Stimulated activated CD4-positive, alpha-beta T cell treated with anti-CD3 and anti-CD28 coated beads, Interleukin-4, amount 100 ng/mL, for 48 hours (primary cell): ENCODE results near the gene RBM19.

Source experiments
- DNase-seq, 2 donors: peaks; one replicate each; pipeline ENCODE4 v3.0.0-alpha.2; 2020; ENCODE audit warnings: low read depth in 2 of 2

RBM19 gene

DNA sequence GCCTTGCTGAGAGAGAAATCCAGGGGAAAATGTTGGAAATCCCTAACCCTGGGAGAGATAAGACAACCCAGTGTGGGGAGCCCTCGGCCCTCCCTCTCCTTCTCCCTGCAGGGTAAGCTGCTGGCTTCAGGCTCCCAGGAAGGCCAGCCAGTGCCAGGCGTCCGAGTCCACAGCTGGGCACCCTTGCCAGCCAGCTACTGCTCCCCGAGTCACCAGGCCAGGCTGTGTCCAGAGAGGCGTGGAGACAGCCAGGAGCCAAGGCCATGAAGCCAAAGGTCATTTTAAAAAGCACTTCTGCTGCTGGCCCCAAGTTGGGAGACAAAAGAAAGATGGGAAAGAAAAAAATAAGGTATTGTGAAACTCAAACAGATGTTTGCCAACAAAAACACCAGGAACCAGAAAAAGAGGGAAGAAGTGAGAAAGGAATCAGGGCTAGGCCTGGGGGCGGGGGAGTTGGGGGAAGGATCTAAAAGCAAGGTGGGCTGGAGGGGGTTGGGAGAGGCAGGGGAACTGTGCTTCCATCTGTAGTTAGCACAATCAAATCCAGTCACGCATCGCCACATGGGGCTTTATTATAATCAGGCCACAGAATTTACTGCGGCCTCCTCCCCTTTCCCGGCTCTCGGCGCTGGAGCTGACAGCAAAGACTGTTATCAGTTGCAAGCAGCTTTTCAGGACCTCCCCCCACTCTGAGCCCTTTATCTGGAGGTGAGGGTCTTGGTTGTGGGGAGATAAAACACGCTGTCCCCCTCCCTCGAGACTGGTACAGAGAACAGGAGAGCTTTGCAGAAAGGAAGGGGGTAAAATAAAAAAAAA lies 33.5 kb downstream of the RBM19 start:
- no peak for DNase-seq

DNA sequence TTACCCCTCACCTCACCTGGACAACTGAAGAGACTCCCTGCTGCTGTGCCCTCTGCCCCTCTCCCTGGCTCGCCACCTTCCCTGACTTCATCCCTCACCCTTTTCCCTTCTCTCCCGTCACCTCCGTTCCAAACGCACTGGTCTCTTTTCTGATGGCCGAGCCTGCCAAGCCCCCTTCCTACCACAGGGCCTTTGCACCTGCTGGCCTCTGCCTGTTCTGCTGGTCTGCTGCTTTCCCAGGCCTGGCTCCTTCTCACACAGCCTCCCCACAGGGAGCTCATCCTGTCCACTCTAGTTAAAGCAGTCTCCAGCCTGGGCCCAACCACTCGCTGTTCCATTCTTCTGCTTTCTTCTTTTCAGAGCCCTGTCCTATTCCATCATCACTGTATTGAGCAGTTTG lies 34.6 kb downstream of the RBM19 start:
- no peak for DNase-seq

DNA sequence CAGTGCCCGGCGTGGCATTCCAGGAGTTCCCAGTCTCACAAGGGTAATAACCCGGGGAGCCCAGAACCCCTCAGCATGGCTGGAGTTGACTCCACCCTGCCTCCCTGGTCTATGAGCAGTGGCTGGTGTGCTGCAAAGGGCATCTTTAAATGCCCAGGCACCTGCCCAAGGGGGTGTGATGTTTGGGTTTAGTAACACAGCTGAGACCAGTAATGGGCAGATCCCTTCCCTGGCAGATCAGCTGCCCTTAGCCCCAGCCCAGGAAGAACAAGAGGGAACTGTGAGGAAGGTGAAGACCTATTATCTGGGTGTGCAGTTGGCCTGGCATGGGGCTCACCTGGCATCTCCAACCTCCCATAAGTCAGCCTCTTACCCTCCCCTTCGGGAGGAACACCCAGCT lies 35.9 kb downstream of the RBM19 start:
- DNase-seq, result no peak

DNA sequence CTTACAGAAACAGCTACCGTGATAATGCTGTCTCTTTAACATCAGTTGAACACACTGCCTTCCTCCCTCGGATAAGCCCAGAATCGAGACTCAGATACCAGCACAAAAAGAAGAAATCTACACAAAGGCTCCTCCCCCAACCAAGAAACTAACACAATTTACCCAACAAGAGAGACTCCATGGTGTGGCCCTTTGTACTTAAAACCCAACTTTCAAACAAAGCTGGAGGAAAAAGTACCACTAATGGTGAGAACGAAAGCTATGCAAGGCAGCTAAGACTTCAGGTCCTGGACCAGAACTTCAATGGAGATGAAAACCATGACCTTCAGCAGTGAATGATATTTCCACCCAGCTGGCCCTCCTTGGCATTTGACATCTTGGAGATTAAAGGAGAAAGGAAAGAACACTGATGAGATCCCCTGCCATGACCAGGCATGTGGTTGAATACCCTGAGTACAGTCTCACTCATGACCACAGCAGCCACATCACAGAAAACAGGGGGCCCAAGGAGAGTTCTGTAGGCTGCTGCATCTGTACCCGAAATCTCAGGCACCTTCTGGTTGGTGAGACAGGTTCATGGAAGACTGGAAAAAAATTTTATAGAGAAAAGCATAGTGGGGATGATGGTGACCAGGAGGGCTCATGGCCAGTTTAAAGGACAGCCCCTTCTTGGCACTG lies 36.7 kb downstream of the RBM19 start:
- DNase-seq, result no peak

DNA sequence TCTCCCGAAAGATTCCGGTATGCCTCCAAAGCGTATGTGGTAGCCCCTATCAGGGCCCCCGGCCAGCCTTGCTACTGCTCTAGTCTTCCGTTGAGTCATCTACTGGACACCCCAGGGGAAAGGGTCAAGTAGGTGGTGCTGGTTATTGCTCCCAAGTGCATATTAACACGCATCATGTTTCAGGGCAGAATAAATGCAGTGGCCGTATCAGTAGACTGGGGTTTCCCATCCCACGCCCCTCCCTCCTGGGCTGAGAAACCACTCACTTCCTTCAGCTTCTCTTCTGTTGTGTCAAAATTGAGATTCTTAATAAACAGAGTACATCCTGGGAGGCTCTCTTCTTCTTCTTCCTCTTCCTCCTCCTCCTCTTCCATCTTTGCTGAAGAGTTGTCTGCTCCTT lies 39.3 kb downstream of the RBM19 start:
- no peak for DNase-seq

DNA sequence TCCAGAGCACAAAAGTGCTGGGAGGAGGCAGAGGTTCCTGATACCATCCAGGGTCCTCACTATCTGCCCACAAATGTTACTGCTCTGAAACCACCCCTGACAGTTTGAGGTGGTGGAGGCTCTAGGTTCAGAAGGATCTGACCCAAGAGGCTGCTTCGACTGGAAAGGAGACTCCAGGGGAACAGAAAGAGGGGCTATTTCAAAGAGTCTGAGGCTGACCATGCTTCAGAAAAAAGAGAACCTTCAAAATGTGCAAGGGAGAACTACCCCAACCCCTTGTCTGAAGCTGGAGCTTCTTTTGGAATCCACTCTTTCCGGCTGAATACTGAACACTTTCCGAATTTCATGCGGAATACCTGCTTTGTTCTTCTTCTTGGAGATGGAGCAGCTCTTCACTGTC lies 41.8 kb downstream of the RBM19 start:
- DNase-seq, result no peak

DNA sequence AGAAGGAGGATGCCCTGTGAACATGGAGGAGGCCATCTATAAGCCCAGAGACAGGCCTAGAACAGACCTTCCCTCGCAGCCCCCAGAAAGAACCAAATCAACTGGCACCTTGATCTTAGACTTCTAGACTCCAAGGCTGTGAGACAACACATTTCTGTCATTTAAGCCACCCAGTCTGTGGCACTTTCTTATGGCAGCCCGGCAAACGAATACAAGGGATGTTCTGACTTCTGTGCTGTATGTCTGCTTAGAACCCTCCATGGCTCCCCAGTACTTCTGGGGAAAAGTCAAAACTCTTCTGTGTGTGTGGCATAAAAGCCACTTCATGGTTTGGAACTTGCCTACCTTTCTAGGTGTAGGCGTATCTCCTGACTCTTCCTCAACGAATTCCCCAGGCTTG lies 42.9 kb downstream of the RBM19 start:
- no peak for DNase-seq

DNA sequence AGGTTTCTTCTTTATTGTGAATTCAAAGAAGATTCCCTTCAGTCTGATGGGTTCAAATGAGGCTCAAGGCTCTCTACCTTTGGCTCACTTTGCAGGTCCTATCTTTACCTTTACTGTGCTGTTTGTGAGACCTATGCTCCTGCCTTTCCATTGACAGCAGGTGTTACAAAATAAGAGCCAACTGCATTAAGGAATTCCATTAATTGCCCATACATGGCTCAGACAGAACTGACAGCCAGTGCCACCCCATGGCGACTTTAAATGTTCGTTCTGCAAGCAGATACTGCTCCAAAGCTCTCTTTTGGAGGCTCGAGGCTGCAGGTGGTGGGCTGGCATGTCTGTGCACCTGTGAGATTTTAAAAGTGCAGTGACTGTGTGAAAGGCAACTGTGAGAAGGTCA lies 44.7 kb downstream of the RBM19 start:
- DNase-seq, result no peak

DNA sequence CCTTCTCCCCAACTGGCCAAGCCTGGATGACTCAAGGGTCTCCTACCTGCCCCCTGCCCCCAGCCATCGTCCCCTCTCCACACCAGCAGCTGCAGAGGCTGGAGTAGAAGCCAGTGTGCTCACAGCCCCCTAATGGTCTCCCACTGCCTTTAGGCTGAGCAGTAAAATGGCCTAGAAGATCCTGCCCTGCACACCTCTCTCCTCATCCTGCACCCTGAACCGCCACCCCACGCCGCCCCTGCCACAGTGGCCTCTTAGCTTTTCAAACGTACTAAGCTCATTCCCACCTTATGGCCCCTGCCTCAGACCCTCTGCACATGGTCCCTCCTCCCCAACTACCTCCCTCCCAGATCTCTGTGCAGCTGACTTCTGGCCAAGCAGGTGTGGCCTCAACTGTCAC lies 46.3 kb downstream of the RBM19 start:
- DNase-seq, result no peak

DNA sequence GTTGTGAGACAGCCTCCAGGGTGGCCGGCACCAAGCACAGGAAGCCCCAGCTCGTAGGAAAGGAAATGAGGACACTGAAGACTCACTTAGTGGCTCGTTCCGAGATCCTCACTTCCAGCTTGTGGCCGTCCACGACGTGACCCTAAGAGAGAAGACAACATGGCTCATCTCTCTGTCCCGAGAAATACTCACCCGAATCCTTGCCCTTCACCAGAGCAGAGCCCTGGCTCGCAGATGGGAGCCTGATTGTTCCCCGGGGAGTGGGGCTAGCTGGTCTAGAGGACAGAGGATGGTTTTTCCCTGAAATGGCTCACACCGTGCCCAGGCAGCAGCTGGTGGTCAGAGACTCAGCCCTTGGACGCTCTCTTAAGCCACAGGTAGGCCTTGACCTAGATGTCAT lies 47.8 kb downstream of the RBM19 start:
- no peak for DNase-seq

DNA sequence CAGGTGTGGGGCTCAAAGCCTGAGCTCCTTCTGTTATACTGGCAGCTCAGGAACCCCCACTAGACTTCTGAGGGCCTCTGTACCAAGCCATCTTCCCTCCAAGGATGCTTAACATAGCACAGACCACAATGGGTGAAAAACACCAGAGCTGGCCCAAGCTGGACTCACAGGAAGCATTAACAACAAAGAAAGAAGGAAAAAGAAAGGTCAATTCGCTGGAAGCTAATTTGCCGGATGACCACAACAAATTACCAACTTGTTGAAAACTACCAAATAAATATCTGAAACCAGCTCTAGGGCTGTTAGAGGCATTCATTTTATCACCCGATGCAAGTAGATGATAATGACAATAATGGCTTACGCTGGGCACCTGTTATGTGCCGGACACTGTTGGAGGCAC lies 48.7 kb downstream of the RBM19 start:
- DNase-seq, result no peak

DNA sequence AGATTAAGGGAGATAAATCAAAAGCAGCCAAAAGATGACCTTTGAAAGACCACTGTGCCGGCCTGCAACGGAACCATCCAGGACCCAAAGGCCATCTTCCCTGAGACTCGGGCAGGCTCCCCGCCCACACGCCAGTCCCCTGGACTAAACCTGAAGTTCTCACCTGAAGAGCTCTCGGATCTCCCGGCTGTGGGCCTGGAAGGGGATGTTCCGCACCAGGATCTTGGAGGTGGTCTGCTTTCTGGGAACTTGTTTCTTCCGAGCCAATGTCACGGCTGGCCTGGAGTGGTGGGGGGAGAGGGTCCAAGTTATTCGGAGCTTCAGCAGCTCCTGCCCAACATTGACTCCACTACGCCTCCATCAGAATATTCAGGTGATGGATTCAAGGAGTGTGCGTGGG lies 51.3 kb downstream of the RBM19 start:
- no peak for DNase-seq

DNA sequence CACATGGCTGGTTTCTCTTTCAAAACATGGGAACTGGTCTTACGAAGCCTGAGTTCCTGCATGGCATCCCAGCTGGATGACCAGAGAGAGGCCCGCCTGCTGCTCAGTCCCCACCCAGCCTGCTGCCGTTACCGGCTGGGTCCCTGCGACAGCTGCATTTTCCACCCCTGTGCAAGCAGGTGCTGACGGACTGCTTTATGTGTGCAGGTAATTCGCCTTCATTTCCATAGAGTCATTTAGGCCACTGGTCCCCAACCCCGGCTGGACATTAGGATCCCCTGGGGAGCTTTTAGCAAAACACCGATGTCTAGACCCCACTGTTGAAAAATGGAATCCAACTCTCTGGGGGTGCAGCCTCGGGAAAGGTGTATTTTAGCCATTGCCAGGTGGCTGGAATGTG lies 51.9 kb downstream of the RBM19 start:
- no peak for DNase-seq

DNA sequence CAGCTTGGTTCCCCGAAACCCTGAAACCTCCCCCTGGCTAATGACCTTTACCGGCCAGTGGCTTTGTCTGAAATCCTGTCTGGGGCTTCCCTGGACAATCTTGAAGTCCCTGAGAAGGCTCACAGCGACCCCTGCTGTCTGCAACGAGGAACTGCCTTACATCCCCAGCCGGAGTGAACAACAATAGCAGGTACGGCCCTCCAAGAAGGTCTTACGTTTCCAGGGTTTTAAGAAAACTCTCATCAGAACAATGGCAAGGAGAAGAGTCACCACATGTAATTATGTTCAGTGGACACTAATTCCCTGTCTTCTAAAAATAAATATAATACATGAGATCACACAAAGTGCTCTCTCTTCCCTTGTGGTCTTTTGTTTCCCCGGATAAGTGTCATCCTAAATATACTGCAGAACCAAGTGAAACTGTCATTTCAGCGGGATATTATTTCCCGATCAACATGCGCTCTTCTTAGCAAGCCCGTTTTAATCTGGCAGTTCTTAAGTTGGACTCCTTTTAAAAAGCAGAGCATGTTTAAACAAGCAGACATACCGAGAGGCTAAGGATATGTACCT lies 53.3 kb downstream of the RBM19 start:
- peak; percentile 40 to 53 for DNase-seq

DNA sequence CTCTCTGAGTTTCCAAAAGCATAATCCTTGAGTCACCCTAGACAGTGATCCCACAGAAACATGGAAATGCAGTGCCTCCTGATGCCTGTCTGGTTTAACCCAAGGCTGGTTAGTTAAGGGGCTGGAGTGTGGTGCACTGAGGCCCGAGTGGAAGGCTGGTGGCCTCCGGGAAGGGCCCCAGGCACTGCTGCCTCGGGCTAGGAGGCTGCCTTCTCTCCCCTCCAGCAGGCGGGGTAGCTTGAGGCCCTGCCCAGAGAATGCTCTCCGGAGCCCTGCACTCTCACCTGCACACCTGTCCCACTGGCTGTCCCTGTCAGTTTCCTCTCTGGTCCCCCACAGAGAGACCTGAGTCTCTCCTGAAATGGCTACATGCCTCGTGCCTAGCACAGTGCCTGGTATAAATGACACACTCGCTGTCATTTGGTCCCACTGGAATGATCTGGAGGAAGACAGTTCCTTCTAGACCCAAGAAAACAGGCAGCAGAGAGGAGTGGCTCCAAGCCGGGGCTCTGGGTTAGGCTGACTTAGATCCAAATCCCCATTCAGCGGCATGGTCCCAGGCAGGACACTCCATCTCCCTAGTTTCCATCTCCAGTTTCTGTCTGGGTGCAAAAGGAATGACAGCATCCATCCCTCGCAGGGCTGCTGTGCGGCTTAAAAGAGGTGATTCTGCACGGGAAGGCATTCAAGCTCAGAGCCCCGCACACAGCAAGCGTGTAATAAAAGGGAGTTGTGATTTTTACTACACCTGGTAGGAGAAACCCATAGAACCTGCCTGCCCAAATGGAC lies 54.0 kb downstream of the RBM19 start:
- no peak for DNase-seq

DNA sequence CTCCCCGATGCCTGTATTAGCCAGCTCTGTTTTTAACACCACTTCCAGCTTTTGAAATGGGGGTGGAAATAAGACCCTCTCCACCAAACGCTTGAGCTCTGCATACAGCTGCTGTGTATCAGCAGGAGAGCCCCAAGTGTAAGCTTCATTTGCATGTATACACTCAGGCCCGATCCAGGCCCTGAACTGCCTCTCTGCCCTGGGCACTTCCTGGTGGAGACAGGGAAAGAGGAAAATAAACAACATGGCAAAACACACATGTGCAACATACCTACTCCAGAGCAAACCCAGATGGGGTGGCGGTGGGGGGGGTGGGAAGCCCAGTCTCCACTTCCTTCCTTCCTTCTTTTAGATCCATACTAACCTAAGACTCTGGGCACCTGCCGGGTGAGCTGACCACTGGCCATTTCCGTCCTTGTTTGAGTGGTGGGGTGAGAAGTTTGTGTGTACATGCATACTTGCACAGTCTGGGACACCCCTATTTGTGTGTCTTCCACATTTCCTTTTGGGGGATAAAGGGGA lies 55.3 kb downstream of the RBM19 start:
- no peak for DNase-seq

DNA sequence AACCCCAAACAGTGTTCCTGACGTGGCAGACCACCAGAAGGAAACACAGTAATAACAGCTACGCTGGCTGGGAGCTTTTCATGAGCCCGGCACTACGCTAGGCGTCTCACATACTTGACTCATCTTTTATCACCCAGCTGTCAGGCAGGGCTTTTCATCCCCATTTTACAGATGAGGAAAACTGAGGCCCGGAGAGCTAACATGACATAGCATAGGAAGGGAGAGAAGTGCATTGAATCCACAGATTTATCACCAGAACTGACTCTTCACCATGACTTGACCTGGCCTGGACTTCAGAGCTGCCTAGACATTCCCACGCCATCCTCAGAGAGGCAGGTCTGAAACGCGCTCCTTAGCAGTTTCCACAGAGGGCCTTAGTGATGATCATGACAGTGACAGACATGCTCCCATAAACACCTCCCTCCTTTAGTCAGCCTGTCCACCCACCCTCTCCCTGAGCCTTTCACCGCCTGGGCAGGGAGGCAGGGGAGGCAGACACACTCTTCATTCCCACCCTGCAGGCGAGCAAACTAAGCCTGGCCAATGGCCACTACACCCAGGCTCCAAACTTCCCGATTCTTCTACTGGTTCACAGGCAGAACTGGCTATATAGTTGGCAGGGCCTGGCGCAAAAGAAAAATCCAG lies 56.2 kb downstream of the RBM19 start:
- DNase-seq, result no peak

DNA sequence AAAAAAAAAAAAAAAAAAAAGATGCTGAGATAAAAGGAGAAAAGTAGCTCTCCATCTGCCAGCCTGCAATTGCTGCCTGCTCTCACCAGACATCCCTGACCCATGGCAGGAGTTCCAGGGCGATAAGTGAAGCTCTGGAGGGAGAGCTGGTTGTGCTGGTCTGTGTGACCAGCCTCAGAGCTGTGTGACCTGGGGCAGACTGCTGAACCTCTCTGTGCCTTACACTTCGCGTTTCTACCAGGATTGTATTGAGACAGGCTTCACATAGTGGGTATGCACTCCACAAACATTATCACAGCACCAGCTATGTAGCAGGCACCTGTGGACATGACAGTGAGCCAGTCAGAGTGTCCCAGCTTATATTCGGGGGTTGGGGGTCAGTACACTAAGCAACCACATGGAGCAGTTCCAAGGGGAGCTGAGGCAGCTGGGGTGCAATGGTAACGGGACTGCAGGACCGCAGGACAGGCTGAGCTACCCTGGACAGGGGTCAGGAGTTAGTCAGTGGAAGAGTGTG lies 57.5 kb downstream of the RBM19 start:
- DNase-seq, result no peak

DNA sequence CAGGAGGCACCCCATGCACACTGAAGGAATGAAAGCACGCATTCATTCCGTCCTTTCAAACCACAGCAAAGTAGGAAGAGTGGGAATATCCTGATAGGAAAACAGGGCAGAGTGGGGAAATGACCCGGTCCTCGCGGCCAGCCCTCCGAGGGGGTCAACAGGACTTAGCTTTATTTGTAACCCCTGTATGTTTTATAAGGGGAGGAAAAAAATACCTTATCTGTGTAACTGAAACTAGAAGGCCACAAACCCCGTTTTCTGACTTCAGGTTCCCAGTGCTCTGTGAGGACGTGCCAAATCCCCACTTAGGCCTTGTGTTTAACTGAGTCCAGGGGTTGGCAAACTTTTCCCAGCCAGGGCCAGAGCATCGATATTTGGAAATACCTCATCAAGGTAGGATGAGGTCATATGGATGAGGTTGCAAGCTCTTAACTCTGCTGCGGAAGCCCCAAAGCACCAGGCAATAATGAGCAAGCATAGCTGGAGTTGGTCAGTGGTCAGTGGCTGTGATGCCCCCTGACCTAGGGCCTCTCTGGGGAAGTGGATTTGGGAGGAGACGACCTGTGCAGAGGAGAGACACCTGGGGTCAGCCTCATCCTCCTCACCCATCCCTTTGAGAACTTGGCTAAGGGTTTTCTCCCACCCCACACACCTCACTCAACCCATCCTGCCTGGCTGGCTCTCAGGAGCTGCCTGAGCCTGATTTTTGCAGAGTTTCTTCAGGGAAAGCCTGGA lies 58.5 kb downstream of the RBM19 start:
- no peak for DNase-seq

DNA sequence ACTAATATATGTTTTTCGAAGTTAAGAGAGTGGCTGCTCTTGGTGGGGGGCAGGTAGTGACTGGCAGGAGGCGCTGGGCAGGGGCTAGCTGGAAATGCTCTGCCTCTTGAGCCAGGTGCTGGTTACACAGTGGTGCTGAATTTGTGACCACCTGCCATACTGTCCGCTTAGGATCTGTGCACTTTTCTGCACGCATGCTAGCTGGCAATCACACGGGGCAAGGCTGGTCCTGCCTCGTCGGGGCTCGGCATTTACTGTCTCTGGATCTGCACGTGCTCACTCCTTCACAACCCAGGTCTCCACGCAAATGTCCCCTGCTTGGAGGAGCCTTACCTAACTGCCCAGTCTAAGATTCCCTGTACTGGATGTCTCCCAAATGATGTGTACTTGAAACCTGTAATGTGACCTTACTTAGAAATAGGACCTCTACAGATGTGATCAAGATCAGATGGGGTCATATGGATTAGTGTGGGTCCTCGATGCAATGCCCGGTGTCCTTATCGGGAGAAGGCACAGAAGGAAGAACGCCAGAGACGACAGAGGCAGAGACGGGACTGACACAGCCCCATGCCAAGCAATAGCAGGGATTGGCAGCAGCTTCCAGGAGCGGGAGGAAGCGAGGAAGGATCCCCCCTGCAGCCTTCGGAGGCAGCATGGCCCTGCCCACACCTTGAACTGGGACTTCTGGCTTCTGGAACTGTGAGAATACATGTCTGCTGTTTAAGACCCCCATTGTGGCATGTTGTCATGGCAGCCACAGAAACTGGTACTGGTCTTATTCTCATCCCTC lies 59.5 kb downstream of the RBM19 start:
- DNase-seq, result no peak
